GM21367 (cell line): ENCODE data around the gene MRGPRF.

Experiments
- ATAC-seq: cut with Tn5 transposase; IDR thresholded peaks from one replicate; pipeline ENCODE4 v1.9.1; 2021; ENCODE audit not compliant: unreplicated experiment

MRGPRF gene

GRCh38 chr11:68968306-68969250 lies 44.5 kb downstream of the MRGPRF start:
- ATAC-seq, result no peak

- no peak for ATAC-seq
Observed at GRCh38 chr11:68966894-68967780, 45.9 kb downstream of the MRGPRF start.

DNA sequence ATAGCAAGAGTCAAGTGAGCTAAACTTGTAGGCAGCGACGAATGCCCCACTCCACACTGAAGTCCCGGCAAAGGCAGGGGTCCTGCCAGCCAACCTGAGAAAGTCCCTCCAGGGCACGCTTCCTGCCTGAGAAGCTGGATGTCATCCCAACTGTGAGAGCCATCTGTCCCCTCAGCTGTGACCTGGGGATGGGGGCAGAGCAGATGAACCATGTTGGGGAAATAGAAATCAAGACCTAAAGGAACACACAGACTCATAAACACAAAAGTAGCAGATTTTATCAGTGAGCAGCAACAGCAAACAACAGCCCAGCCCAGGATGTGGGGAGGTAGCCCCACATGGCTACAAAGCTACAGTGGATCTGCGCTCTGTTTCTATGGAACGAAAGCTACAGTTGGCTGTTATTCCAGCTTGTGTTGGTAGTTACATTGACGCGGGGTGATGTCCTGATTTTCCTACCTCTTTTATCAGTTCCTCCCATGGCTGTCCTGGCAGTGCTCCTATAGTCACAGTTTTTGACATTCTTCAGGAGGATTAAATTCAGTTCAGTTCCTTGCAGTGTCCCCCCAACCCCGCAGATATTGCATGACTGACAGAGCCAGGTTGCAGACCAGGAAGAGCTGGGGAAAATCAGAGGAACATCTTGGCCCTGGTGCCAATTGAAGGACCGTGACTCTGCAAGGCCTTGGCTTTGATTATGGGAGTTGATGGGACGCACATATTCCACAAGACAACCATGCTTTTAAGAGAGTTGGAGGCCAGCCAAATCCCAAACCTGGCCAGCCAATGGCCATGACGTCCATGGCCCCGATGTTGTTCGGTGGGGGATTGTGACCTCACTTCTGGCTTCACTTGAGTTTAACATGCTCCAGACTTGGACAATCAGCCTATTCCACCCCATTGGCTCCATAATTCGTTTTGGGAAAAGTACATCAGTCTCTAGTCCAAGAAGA lies 46.9 kb downstream of the MRGPRF start:
- no peak for ATAC-seq

- no peak for ATAC-seq
Observed at GRCh38 chr11:68963779-68964178, 49.3 kb downstream of the MRGPRF start.

DNA sequence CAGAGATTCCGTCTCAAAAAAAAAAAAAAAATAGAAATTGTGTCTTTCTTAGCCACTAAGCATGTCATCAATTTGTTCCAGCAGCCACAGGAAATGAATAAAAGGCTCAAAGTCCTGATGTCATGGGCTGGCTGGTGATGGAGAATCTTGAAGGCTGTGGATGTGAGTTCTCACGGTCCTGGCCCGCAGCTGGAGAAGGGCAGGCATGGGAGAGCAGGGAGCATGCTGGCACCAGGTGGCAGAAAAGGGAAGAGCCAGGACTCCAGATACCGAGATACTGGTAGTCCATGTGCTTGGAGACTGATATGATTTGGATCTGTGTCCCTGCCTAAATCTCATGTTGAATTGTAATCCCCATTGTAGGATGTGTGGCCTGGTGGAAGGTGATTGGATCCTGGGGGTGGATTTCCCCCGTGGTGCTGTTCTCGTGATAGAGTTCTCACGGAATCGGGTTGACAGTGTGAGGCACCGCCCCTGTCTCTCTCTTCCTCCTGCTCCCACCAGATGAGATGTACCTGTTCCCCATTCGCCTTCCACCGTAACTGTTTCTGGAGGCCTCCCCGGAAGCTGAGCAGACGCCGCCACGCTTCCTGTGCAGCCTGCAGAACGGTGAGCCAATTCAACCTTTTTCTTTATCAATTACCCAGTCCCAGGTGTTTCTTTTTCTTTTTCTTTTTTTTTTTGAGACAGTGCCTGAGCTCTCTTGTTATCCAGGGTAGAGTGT lies 50.4 kb downstream of the MRGPRF start:
- no peak for ATAC-seq

DNA sequence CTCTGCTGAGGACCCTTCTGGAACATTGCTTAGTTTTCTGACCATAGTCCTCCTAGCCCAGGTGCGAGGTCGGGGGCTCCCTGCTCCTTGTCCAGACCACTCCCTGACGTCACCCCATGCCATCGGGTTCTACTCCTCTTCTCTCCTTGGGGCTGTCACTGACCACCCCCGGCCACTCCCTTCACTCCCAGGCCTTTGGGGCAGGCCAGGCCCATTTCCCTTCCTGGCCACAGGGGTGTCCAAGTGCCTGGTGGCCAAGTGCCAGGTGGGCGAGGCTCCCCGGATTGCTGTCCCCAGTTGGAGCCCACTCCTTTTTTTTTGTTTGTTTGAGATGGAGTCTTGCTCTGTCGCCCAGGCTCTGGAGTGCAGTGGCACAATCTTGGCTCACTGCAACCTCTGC lies 51.8 kb downstream of the MRGPRF start:
- ATAC-seq, result no peak

DNA sequence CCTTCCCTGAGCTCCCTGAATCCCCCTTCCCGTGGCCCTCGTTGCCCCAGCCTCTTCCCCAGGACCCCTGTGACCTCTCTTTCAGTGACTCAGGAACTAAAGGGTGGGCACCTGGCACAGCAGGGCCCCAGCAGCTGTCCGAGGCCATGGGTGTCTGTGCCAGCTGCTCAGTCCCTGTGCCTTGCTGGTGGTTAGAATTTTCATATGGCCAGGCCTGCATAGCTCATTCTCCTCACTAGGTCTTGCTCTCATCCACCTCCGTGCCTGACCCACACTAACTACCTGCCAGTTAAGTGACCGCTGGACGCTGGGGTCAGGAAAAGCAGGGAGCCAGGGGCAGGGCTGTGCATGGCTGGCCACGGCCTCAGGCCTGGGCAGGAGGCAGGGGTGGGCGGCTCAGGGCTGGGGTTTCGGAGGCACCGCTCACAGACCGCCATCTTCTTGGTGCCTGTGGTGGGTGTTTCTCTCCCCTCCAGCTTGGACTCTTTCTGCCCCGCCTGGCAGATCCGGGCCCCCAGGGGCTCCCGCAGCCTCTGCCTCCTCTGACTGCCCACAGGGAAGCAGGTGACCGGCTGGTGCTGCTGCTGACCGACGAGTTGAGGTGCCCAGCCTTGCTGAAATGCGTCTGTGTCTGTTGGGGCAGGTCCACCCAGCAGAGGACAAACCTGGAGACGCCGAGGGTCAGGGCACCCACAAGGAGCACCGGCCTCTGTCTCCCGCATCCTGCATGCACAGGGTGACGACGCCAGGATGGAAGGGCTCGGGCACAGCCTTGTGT lies 52.6 kb downstream of the MRGPRF start:
- no peak for ATAC-seq

- no peak for ATAC-seq
Observed at GRCh38 chr11:68959465-68960293, 53.4 kb downstream of the MRGPRF start.

DNA sequence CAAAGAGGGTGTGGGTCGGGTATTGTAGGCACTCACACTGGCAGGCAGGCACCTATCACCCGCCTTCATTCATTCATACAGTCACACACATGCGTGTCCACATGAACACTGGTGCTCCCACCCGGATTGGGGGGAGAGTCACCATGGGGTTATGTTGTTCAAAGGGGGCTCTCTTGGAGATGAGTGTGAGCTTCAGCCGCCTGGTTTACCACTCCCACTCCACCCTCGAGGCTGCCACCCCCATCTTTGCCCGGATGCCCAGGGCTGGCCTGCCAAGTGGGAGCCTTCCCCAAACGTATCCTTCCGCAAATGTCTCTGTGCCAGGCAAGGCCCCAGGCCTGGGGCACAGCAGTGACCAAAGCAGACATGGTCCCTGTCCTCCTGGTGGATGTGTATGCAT lies 54.8 kb downstream of the MRGPRF start:
- ATAC-seq, result no peak

DNA sequence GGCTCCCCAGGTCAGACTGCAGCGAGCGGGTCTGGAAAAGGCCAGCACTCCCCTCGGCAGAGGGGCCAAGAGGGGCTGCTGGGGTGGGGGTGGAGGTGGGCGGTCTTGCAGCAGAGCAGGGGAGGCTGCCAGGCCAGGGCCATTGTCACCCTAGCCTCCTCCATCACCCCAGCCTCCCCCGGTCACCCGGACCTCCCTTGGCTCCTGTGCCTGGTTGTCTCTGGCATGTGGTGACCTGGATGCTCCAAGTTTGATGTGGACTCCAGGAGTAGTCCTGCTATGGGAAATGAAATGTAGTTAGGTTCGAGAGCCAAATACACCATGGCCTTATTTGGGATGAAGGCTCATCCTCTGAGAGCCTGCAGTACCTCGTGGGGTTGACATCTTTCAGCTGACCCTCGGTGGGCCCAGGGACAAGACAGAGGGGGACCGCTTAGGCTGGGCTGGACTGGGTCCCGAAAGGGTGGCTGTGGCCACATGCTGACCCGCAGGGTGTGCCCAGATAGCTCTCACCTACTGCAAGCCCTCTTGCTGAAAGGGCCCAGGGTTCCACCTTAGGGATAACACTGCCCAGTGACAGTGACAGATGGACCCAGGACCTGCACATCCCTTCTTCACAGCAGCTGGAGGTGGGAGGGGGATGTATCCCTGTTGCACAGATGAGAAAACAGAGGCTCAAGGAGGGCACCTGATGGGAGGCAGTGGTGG lies 56.3 kb downstream of the MRGPRF start:
- ATAC-seq, result no peak

DNA sequence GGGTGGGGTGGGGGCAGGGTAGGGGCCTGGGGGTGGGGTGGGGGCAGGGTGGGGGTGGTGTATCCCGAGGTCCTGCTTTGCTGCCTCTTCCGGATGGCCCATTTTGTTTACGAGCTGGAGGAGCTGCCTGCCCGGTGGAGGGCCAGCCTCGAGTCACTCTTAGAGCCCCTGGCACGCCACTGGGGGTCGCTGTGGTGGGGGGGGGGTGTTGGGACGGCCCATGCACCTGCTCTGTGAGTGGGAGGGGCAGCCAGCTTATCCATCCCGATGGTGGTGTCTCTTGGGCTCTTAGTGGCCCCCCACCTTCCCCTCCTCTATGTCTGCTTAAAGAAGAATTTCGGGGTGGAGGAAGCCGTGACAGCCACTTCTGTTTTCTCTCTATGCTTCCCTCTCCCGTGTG lies 56.9 kb downstream of the MRGPRF start:
- ATAC-seq, result no peak

DNA sequence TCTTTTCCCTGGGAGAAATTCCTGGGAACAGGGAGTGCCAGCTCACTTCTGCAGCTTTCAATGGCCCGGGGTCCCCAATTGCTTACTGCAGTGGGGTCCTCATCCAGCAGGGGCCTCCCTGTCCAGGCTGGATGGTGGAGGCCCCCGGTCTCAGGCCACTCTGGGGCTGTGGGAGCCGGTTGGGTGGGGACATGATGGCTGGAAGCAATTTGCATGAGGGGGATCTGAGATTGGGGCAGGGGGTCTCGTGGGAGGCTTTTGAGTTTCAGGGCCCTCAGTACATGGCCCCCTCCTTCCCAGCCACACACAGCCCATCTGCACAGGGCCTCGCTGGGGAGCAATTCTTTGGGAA lies 57.5 kb downstream of the MRGPRF start:
- ATAC-seq, result no peak

DNA sequence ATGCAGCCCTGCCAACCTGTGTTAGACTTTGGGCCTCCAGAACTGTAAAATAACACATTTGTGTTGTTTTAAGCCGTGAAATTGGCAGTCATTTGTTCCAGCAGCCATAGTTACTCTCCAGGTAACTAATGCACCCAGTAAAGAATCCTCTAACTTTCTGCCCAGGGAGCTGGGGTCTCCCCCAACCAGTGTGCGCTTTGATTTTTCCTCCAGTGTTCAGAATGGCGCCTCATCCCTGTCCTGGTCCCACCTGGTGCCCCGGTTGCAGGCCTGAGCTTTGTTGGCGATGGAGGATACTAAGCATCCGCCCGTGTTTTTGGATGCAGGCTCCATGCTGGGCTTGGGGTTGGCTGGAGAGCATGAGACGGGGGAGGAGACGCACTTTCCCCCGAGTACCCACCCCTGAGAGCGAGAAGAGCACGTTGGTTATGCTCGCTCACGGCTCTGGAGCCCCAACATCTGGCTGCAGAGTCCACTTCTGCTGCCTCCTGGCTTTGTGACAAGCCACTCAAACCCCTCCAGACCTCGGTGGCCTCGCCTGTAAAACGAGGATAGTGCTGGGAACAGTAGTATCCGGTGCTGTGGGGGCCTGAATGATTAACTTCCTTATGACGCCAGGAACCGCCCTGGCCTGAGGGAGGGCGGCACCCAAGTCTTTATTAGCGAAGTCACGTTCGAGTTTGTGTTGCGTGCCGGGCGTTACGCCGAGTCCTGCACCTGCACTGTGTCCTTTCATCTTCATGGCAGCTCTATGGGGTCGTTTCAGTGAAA lies 58.0 kb downstream of the MRGPRF start:
- no peak for ATAC-seq
